ENCODE measurements around the gene EFNA5.

DNA sequence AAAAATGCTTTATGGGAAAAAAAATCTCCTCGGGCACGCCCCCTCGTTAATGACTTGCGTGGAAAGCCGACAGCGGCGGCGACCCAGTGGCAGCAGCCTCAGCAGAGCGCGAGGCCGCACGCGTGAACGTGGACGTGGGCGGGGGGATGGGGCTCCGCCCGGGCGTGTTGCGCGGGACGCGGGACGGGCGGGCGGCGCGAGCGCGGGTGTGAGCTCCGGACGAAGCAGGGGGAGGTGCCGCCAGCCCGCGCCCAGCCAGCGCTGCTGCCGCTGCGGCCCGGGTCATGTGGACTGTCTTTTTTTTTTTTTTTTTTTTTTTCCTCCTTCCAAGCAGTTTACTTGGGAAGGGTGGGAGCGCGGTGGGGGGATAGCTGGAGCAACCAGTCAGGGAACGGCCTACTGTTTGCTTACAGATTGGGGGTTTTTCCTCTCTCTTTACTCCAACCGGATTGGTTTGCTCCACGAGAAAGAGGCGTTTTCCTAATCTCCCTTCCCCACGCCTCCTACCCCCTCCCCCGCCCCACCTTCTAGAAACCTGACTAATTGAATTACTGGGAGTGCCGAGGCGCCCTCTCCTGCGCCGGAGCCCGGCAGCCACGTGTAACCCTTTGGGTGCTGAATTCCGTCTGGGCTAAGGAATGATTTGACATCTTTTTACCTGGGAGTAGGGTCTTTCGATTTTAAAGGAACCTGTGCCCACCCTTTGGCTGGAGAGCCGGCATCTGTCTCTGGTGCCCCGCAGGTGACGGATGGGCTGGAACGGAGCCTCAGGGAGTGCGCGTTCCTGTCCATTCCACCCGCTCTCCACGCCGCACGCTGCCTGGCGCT is 1.7 kb upstream of the EFNA5 start:
- TF ChIP-seq, protein P1, sequence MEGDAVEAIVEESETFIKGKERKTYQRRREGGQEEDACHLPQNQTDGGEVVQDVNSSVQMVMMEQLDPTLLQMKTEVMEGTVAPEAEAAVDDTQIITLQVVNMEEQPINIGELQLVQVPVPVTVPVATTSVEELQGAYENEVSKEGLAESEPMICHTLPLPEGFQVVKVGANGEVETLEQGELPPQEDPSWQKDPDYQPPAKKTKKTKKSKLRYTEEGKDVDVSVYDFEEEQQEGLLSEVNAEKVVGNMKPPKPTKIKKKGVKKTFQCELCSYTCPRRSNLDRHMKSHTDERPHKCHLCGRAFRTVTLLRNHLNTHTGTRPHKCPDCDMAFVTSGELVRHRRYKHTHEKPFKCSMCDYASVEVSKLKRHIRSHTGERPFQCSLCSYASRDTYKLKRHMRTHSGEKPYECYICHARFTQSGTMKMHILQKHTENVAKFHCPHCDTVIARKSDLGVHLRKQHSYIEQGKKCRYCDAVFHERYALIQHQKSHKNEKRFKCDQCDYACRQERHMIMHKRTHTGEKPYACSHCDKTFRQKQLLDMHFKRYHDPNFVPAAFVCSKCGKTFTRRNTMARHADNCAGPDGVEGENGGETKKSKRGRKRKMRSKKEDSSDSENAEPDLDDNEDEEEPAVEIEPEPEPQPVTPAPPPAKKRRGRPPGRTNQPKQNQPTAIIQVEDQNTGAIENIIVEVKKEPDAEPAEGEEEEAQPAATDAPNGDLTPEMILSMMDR (IDR thresholded peaks at IDR 0.05; ENCODE audit: low read length): no peak
- no peak for TF ChIP-seq EZH2 (IDR thresholded peaks at IDR 0.05; ENCODE audit: borderline replicate concordance, low read length)

Measured in OCI-LY1 (cell line).